ENCODE data around the gene ITPK1. TPM values are rescaled to one million over a fixed set of nuclear protein-coding genes. Genes with fewer than 3 reads are reported as not detected.
"Not testable (repeated sequence)": the region's sequence is repeated elsewhere in the genome, so short reads cannot be mapped to it uniquely, and the experiment has no call there.

Gene ITPK1
- total RNA-seq (2014; rRNA removed; shearing (Covaris generic)) (33.3 and 35.0 TPM in 2 replicates), polyA plus RNA-seq (2016; fragmentation: Nextera tagmentation; extraction: Ambion mirVana) (18.7 and 19.4 TPM in 2 replicates)

DNA sequence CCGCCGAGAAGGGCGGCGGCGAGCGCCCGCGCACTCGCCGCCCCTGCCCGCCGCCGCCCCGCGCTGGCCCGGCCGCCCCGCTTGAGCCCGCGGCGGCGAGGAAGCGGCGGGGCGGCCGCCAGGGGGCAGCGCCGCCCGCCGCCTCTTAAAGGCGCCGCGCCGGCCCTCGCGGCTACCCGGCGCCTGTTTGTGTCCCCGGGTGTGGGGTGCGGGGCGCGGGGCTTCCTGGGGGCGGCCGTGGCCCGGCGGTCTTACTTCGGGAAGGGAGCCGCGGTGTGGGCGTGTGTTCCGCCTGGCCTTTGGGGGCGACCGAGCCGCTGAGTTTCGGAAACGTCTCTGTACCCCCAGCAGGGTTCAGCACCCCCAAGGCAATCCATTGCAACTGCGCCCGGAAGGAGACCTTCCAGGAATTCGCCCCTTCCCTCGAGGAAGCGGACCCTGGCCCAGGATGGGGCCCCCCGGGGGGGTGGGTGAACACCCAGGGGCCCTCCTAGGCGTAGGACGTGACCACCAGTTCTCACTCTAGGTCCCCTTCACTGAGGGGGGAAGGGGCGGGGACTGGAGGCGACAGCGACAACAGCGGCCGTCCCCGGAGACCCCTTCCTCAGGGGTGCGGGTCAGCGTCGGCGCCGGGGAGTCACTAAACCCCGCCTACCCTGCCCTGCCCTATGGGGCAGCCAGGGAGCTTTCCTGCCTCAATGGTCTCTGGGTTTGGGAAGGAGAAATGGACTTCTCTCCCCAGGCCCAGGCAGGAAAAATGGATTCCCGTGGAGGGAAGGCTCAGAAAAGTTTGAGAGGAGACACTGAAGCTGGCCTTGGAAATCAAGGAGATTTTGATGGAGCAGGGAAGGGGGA, at the start of gene ITPK1:
ITPK1 (minus strand) TSS at position 105 of the 855 bp plus-strand sequence. CDS start 762 bp downstream, outside the sequence.
- peak within 1 kb of the TSS; percentile 95 for H2AFZ ChIP-seq
- H3K4me3 ChIP-seq, result peak within 1 kb of the TSS; percentile 84
- no peaks in the 10 kb centered on the region for H3K27me3 ChIP-seq (replicated peaks; ENCODE audit: insufficient read depth)
- no peaks in the 10 kb centered on the region for H3K36me3 ChIP-seq (ENCODE audit: low read depth)
- peak; percentile 87 for DNase-seq
- no peaks in the 10 kb centered on the region for H3K9me2 ChIP-seq (ENCODE audit: insufficient read depth)
- H4K20me1 ChIP-seq (ENCODE audit: insufficient read depth), result no peaks in the 10 kb centered on the region
- H3K4me2 ChIP-seq (ENCODE audit: unreplicated experiment), result peak within 1 kb of the TSS; percentile 89
- H3K79me2 ChIP-seq (ENCODE audit: insufficient read depth), result peaks cover 17% of the 10 kb centered on the region
- in situ Hi-C loops (cut with MboI), result loop anchor here (10.0 kb wide), 1 partner anchor 141 kb away; no protein-coding TSS in a partner anchor
- 1 to 3% methylated on average over 28 to 48 of the region's 77 CpGs for WGBS, 2 experiments (ENCODE audit: low coverage in 1 of 2, low lambda C conversion rate in 2 of 2, missing lambda C conversion rate in 2 of 2)
- peaks cover 14% of the 10 kb centered on the region for H3K4me1 ChIP-seq (ENCODE audit: insufficient read depth)
- TF ChIP-seq EZH2 (IDR thresholded peaks at IDR 0.05; ENCODE audit: insufficient read depth, poor library complexity, severe bottlenecking) (no peak), EZH2phosphoT487 (IDR thresholded peaks at IDR 0.05; ENCODE audit: insufficient read depth, low read depth) (no peak)
- H3K9ac ChIP-seq, result peak within 1 kb of the TSS; percentile 87
- H3K9me3 ChIP-seq (ENCODE audit: low read depth), result no peaks in the 10 kb centered on the region
- H3F3A ChIP-seq (ENCODE audit: insufficient read depth), result peaks cover 13% of the 10 kb centered on the region
- H3K27ac ChIP-seq, result peak within 1 kb of the TSS; percentile 68

GRCh38 chr14:93163564-93163963, 47.8 kb upstream of the ITPK1 start:
- DNase-seq, result no peak
- H2AFZ ChIP-seq, result no peak overlapping the region
- no peaks in the 10 kb centered on the region for H3K4me1 ChIP-seq (ENCODE audit: insufficient read depth)
- no peaks in the 10 kb centered on the region for H3K9me3 ChIP-seq (ENCODE audit: low read depth)
- in situ Hi-C loops (cut with MboI), result no loop called here
- no peaks in the 10 kb centered on the region for H3K9me2 ChIP-seq (ENCODE audit: insufficient read depth)
- 77 to 78% methylated on average over 5 of the region's 5 CpGs for WGBS, 2 experiments (ENCODE audit: low coverage in 1 of 2, low lambda C conversion rate in 2 of 2, missing lambda C conversion rate in 2 of 2)
- no peak overlapping the region for H3K27ac ChIP-seq
- TF ChIP-seq EZH2 (IDR thresholded peaks at IDR 0.05; ENCODE audit: insufficient read depth, poor library complexity, severe bottlenecking), result no peak
- TF ChIP-seq EZH2phosphoT487 (IDR thresholded peaks at IDR 0.05; ENCODE audit: insufficient read depth, low read depth), result no peak
- H3K4me3 ChIP-seq, result no peak overlapping the region
- no peak overlapping the region for H3K9ac ChIP-seq
- H3K79me2 ChIP-seq (ENCODE audit: insufficient read depth), result no peaks in the 10 kb centered on the region
- no peaks in the 10 kb centered on the region for H3K27me3 ChIP-seq (replicated peaks; ENCODE audit: insufficient read depth)
- no peaks in the 10 kb centered on the region for H4K20me1 ChIP-seq (ENCODE audit: insufficient read depth)
- H3K4me2 ChIP-seq (ENCODE audit: unreplicated experiment), result no peak overlapping the region
- no peaks in the 10 kb centered on the region for H3F3A ChIP-seq (ENCODE audit: insufficient read depth)
- no peaks in the 10 kb centered on the region for H3K36me3 ChIP-seq (ENCODE audit: low read depth)

DNA sequence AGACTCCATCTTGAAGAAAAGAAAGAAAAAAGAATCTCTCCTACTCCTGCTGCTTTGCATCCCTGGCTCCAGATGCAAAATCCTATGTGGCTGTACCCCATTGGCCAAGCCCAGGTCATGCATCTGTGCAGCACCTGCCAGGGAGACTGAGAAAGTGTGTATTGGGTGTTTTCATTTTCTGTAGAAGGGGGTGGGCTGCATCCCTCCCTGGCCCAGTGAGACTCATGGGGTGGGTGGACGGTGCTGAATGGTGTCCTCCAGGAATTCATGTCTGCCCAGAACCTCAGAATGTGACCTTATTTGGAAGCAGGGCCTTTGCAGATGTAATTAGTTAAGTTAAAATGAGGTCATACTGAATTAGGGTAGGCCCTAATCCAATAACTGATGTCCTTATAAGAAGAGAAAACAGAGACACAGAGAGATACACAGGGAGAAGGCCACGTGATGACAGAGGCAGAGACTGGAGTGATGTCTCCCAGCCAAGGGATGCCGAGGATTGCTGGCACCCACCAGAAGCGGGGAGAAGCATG, 45.8 kb upstream of the ITPK1 start:
- H3K79me2 ChIP-seq (ENCODE audit: insufficient read depth), result no peaks in the 10 kb centered on the region
- H3K36me3 ChIP-seq (ENCODE audit: low read depth), result no peaks in the 10 kb centered on the region
- H3K9ac ChIP-seq, result no peak overlapping the region
- no peak overlapping the region for H3K4me2 ChIP-seq (ENCODE audit: unreplicated experiment)
- 4 to 9% methylated on average over 4 of the region's 4 CpGs for WGBS, 2 experiments (ENCODE audit: low coverage in 1 of 2, low lambda C conversion rate in 2 of 2, missing lambda C conversion rate in 2 of 2)
- no peak overlapping the region for H3K27ac ChIP-seq
- no peak for DNase-seq
- TF ChIP-seq EZH2 (IDR thresholded peaks at IDR 0.05; ENCODE audit: insufficient read depth, poor library complexity, severe bottlenecking) (no peak), EZH2phosphoT487 (IDR thresholded peaks at IDR 0.05; ENCODE audit: insufficient read depth, low read depth) (no peak)
- no peaks in the 10 kb centered on the region for H4K20me1 ChIP-seq (ENCODE audit: insufficient read depth)
- no peak overlapping the region for H3K4me3 ChIP-seq
- no peak overlapping the region for H2AFZ ChIP-seq
- in situ Hi-C loops (cut with MboI), result no loop called here
- H3K9me3 ChIP-seq (ENCODE audit: low read depth), result no peaks in the 10 kb centered on the region
- no peaks in the 10 kb centered on the region for H3K9me2 ChIP-seq (ENCODE audit: insufficient read depth)
- no peaks in the 10 kb centered on the region for H3K4me1 ChIP-seq (ENCODE audit: insufficient read depth)
- no peaks in the 10 kb centered on the region for H3K27me3 ChIP-seq (replicated peaks; ENCODE audit: insufficient read depth)
- H3F3A ChIP-seq (ENCODE audit: insufficient read depth), result no peaks in the 10 kb centered on the region

- no peak for TF ChIP-seq EZH2phosphoT487 (IDR thresholded peaks at IDR 0.05; ENCODE audit: insufficient read depth, low read depth)
- TF ChIP-seq EZH2 (IDR thresholded peaks at IDR 0.05; ENCODE audit: insufficient read depth, poor library complexity, severe bottlenecking), result no peak
- Histone ChIP-seq H2AFZ (no peak overlapping the region), H4K20me1 (ENCODE audit: insufficient read depth) (no peaks in the 10 kb centered on the region), H3K4me3 (no peak overlapping the region), H3K9me3 (ENCODE audit: low read depth) (no peaks in the 10 kb centered on the region), H3K9ac (no peak overlapping the region), H3F3A (ENCODE audit: insufficient read depth) (no peaks in the 10 kb centered on the region), H3K79me2 (ENCODE audit: insufficient read depth) (no peaks in the 10 kb centered on the region), H3K27ac (no peak overlapping the region), H3K4me2 (ENCODE audit: unreplicated experiment) (no peak overlapping the region), H3K27me3 (replicated peaks; ENCODE audit: insufficient read depth) (no peaks in the 10 kb centered on the region), H3K9me2 (ENCODE audit: insufficient read depth) (no peaks in the 10 kb centered on the region), H3K4me1 (ENCODE audit: insufficient read depth) (no peaks in the 10 kb centered on the region), H3K36me3 (ENCODE audit: low read depth) (no peaks in the 10 kb centered on the region)
- 36 to 39% methylated on average over 4 of the region's 4 CpGs for WGBS, 2 experiments (ENCODE audit: low coverage in 1 of 2, low lambda C conversion rate in 2 of 2, missing lambda C conversion rate in 2 of 2)
- peak; percentile 38 for DNase-seq
- in situ Hi-C loops (cut with MboI), result no loop called here
Measured at GRCh38 chr14:93160353-93160801, 44.7 kb upstream of the ITPK1 start.

- 42 to 50% methylated on average over 5 of the region's 5 CpGs for WGBS, 2 experiments (ENCODE audit: low coverage in 1 of 2, low lambda C conversion rate in 2 of 2, missing lambda C conversion rate in 2 of 2)
- in situ Hi-C loops (cut with MboI); H2AFZ ChIP-seq; H3K9ac ChIP-seq; H3K27me3 ChIP-seq (replicated peaks; ENCODE audit: insufficient read depth); H3F3A ChIP-seq (ENCODE audit: insufficient read depth); H3K9me2 ChIP-seq (ENCODE audit: insufficient read depth); H3K9me3 ChIP-seq (ENCODE audit: low read depth); H4K20me1 ChIP-seq (ENCODE audit: insufficient read depth); DNase-seq; H3K4me3 ChIP-seq; H3K79me2 ChIP-seq (ENCODE audit: insufficient read depth); H3K4me2 ChIP-seq (ENCODE audit: unreplicated experiment); H3K4me1 ChIP-seq (ENCODE audit: insufficient read depth); H3K27ac ChIP-seq; H3K36me3 ChIP-seq (ENCODE audit: low read depth): not testable (repeated sequence)
Measured at GRCh38 chr14:93159625-93160352, 44.1 kb upstream of the ITPK1 start.

- H3K4me1 ChIP-seq (ENCODE audit: insufficient read depth); in situ Hi-C loops (cut with MboI); H4K20me1 ChIP-seq (ENCODE audit: insufficient read depth); H3K4me3 ChIP-seq; H3F3A ChIP-seq (ENCODE audit: insufficient read depth); H3K9ac ChIP-seq; H3K9me3 ChIP-seq (ENCODE audit: low read depth); H3K36me3 ChIP-seq (ENCODE audit: low read depth); H3K27ac ChIP-seq; H3K79me2 ChIP-seq (ENCODE audit: insufficient read depth); H3K4me2 ChIP-seq (ENCODE audit: unreplicated experiment); H2AFZ ChIP-seq; H3K27me3 ChIP-seq (replicated peaks; ENCODE audit: insufficient read depth); H3K9me2 ChIP-seq (ENCODE audit: insufficient read depth); DNase-seq: not testable (repeated sequence)
- WGBS, 2 experiments (ENCODE audit: low coverage in 1 of 2, low lambda C conversion rate in 2 of 2, missing lambda C conversion rate in 2 of 2), result 71% methylated on average over 7 of the region's 7 CpGs
Measured at GRCh38 chr14:93158349-93158748, 42.6 kb upstream of the ITPK1 start.

Data from GM23248 (cell line).